HG03135 (cell line): Measurements from ENCODE around the gene MTARC1.

Source experiments
- ATAC-seq: cut with Tn5 transposase; IDR thresholded peaks from one replicate; pipeline ENCODE4 v1.9.1; 2021; ENCODE audit warnings: mild to moderate bottlenecking, moderate library complexity; ENCODE audit not compliant: unreplicated experiment

MTARC1 gene

GRCh38 chr1:220786337-220787068, at the start of gene MTARC1:
MTARC1 (plus strand) TSS chr1:220786913; CDS start chr1:220786945, 32 bp downstream.
- ATAC-seq, result peak; percentile 65

- no peak for ATAC-seq
Measured at GRCh38 chr1:220741349-220741748, 45.4 kb upstream of the MTARC1 start.

- ATAC-seq, result no peak
Measured at GRCh38 chr1:220741825-220742224, 44.9 kb upstream of the MTARC1 start.

- no peak for ATAC-seq
Measured at GRCh38 chr1:220742520-220742919, 44.2 kb upstream of the MTARC1 start.

GRCh38 chr1:220746851-220747250, 39.9 kb upstream of the MTARC1 start:
- no peak for ATAC-seq

GRCh38 chr1:220747437-220748088, 39.1 kb upstream of the MTARC1 start:
- no peak for ATAC-seq

GRCh38 chr1:220748089-220748934, 38.4 kb upstream of the MTARC1 start, which contains the start of gene MTARC2:
MTARC2 (plus strand) TSS chr1:220748322; CDS start chr1:220748532, 210 bp downstream.
- peak; percentile 82 for ATAC-seq

- ATAC-seq, result no peak
Measured at GRCh38 chr1:220748936-220749335, 37.8 kb upstream of the MTARC1 start.

- no peak for ATAC-seq
Measured at GRCh38 chr1:220750131-220750515, 36.6 kb upstream of the MTARC1 start.

GRCh38 chr1:220751111-220751510, 35.6 kb upstream of the MTARC1 start:
- no peak for ATAC-seq

- ATAC-seq, result no peak
Measured at GRCh38 chr1:220754212-220754917, 32.3 kb upstream of the MTARC1 start.

- no peak for ATAC-seq
Measured at GRCh38 chr1:220754918-220755295, 31.8 kb upstream of the MTARC1 start.

GRCh38 chr1:220755309-220755708, 31.4 kb upstream of the MTARC1 start:
- ATAC-seq, result no peak

- no peak for ATAC-seq
Measured at GRCh38 chr1:220757441-220757840, 29.3 kb upstream of the MTARC1 start.

GRCh38 chr1:220759147-220759546, 27.6 kb upstream of the MTARC1 start:
- no peak for ATAC-seq

- no peak for ATAC-seq
Measured at GRCh38 chr1:220761688-220762427, 24.9 kb upstream of the MTARC1 start.

GRCh38 chr1:220764757-220765156, 22.0 kb upstream of the MTARC1 start:
- no peak for ATAC-seq

- ATAC-seq, result no peak
Measured at GRCh38 chr1:220767312-220768125, 19.2 kb upstream of the MTARC1 start.

- no peak for ATAC-seq
Measured at GRCh38 chr1:220768126-220768601, 18.5 kb upstream of the MTARC1 start.
